ENCODE results near the gene SDK2. TPM values are rescaled to one million over a fixed set of nuclear protein-coding genes. Genes with fewer than 3 reads are reported as not detected.

Gene SDK2
- polyA plus RNA-seq, 3 donors, result 0.01 TPM; not detected in 2

GRCh38 chr17:73324160-73324475 is 320.1 kb downstream of the SDK2 start:
- intact Hi-C loops (cut with micrococcal nuclease), result no loop called here
- Mint-ChIP-seq H3K27me3 (ENCODE audit: low read depth in 3 of 3) (peaks cover 8 to 17% (median 14%) of the 10 kb centered on the region in 3 donors), H3K4me1 (peaks cover 6% of the 10 kb centered on the region), H3K4me3 (no peak overlapping the region), H3K9me3 (peaks cover 4 to 10% (median 7%) of the 10 kb centered on the region in 7 donors), H3K36me3 (no peaks in the 10 kb centered on the region), H3K27ac (no peak overlapping the region)
- Histone ChIP-seq H3K9me3 (replicated peaks in 1 of 2; ENCODE audit: control insufficient read depth in 1 of 2, insufficient read depth in 1 of 2, low read length in 2 of 2) (peaks cover 0 to 8% of the 10 kb centered on the region in 2 donors), H3K36me3 (replicated peaks in 1 of 2; ENCODE audit: control insufficient read depth in 1 of 2, insufficient read depth in 2 of 2, low read length in 2 of 2) (no peaks in the 10 kb centered on the region), H3K4me2 (replicated peaks; ENCODE audit: extremely low read depth, low read length, poor library complexity, severe bottlenecking) (no peak overlapping the region), H4K20me1 (ENCODE audit: insufficient read depth, low read length) (no peaks in the 10 kb centered on the region), H3K9ac (ENCODE audit: insufficient read depth, low read length, poor library complexity, severe bottlenecking) (no peak overlapping the region), H3K79me2 (ENCODE audit: insufficient read depth, low read length) (no peaks in the 10 kb centered on the region), H2AFZ (ENCODE audit: insufficient read depth, low read depth, low read length, poor library complexity, severe bottlenecking) (no peak overlapping the region), H3K4me1 (ENCODE audit: control insufficient read depth in 1 of 2, insufficient read depth in 2 of 2, low read length in 2 of 2) (no peaks in the 10 kb centered on the region), H3K4me3 (replicated peaks in 1 of 3; ENCODE audit: low read depth in 2 of 3, low read length in 3 of 3) (no peak overlapping the region), H3K27ac (ENCODE audit: low read depth in 1 of 2, low read length in 2 of 2) (no peak overlapping the region), H3K27me3 (ENCODE audit: control insufficient read depth in 2 of 2, insufficient read depth in 2 of 2, low read length in 2 of 2) (no peaks in the 10 kb centered on the region)
- TF ChIP-seq CTCF (IDR thresholded peaks at IDR 0.05), result no peak
- no peak for DNase-seq
- 100% methylated on average over 1 of the region's 9 CpGs for WGBS (ENCODE audit: insufficient coverage)

DNA sequence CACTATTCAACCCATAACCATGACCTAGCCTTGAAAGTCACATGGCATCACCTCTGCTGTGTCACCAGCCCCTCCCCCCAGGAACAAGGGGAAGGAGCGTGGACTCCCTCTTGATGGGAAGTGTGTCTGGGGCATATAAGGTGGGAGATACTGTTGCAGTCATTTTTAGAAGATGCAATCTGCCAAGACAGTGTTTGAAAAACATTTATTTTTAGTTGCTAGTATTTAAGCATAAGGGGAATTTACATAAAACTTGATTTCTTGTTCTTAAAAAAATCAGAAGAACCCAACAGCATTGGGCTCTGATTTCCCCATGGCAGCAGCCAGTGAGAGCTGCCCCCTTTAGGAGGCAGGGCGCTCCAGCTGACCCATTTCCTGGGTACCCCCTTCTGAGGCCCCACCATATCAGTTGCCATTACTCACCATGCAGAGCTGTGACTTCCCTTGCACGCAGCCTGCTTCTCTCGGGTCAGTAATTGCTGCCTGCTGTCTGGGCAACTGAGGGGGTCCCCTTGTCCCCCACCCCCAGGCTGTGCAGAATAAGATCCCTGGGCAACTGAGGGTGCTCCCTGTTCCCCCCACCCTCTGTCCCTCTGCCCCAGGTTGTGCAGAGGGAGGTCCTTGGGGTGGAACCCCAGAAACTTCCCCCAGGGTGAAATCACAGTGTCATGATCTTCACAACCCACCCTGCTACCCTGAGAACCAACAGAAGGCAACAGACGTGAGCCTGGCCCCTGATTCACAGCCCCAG is 320.7 kb downstream of the SDK2 start:
- H3K4me3 Mint-ChIP-seq, result no peak overlapping the region

More for the DNA sequence above, 320.7 kb downstream of the SDK2 start:
- no peaks in the 10 kb centered on the region for H3K36me3 ChIP-seq (replicated peaks in 1 of 2; ENCODE audit: control insufficient read depth in 1 of 2, insufficient read depth in 2 of 2, low read length in 2 of 2)
- peaks cover 4 to 10% (median 7%) of the 10 kb centered on the region in 7 donors for H3K9me3 Mint-ChIP-seq
- no peaks in the 10 kb centered on the region for H3K79me2 ChIP-seq (ENCODE audit: insufficient read depth, low read length)
- intact Hi-C loops (cut with micrococcal nuclease), result no loop called here
- DNase-seq, result no peak
- no peaks in the 10 kb centered on the region for H3K4me1 ChIP-seq (ENCODE audit: control insufficient read depth in 1 of 2, insufficient read depth in 2 of 2, low read length in 2 of 2)
- no peaks in the 10 kb centered on the region for H3K36me3 Mint-ChIP-seq
- peaks cover 6% of the 10 kb centered on the region for H3K4me1 Mint-ChIP-seq
- H3K4me2 ChIP-seq (replicated peaks; ENCODE audit: extremely low read depth, low read length, poor library complexity, severe bottlenecking), result no peak overlapping the region
- peaks cover 8 to 17% (median 14%) of the 10 kb centered on the region in 3 donors for H3K27me3 Mint-ChIP-seq (ENCODE audit: low read depth in 3 of 3)
- no peaks in the 10 kb centered on the region for H4K20me1 ChIP-seq (ENCODE audit: insufficient read depth, low read length)
- TF ChIP-seq CTCF (IDR thresholded peaks at IDR 0.05), result no peak
- H3K4me3 ChIP-seq (replicated peaks in 1 of 3; ENCODE audit: low read depth in 2 of 3, low read length in 3 of 3), result no peak overlapping the region
- H2AFZ ChIP-seq (ENCODE audit: insufficient read depth, low read depth, low read length, poor library complexity, severe bottlenecking), result no peak overlapping the region
- 40% methylated on average over 1 of the region's 5 CpGs for WGBS (ENCODE audit: insufficient coverage)
- H3K9ac ChIP-seq (ENCODE audit: insufficient read depth, low read length, poor library complexity, severe bottlenecking), result no peak overlapping the region
- no peak overlapping the region for H3K27ac Mint-ChIP-seq
- H3K27ac ChIP-seq (ENCODE audit: low read depth in 1 of 2, low read length in 2 of 2), result no peak overlapping the region
- H3K9me3 ChIP-seq (replicated peaks in 1 of 2; ENCODE audit: control insufficient read depth in 1 of 2, insufficient read depth in 1 of 2, low read length in 2 of 2), result peaks cover 0 to 8% of the 10 kb centered on the region in 2 donors
- H3K27me3 ChIP-seq (ENCODE audit: control insufficient read depth in 2 of 2, insufficient read depth in 2 of 2, low read length in 2 of 2), result no peaks in the 10 kb centered on the region
